Right atrium auricular region (tissue), 2 donors: ENCODE data around the gene PAX2. TPM values are rescaled to one million over a fixed set of nuclear protein-coding genes. Genes with fewer than 3 reads are reported as not detected.
"Not testable (repeated sequence)": the region's sequence is repeated elsewhere in the genome, so short reads cannot be mapped to it uniquely, and the experiment has no call there.

ENCODE experiments used
- DNase-seq: peaks from one replicate; pipeline ENCODE4 v3.0.0-alpha.2; 2019; ENCODE audit warnings: low spot score
- H3K27ac ChIP-seq, 2 donors: fragments of 200-600 bp; sonication (generic); 1 replicate in 1 of 2; 2 replicates in 1 of 2; pipeline ENCODE4 v1.5.1; 2016 to 2019
- H3K27me3 ChIP-seq, 2 donors: fragments of 200-600 bp; sonication (generic); one replicate each; pipeline versions ENCODE4 v1.5.1 to v1.6.0; 2017 to 2019
- H3K36me3 ChIP-seq: fragments of 200-600 bp; sonication (generic); one replicate; pipeline ENCODE4 v1.5.1; 2016
- H3K4me1 ChIP-seq, 2 donors: fragments of 200-600 bp; sonication (generic); one replicate each; pipeline versions ENCODE4 v1.5.1 to v1.6.0; 2017 to 2019
- H3K4me3 ChIP-seq, 2 donors: fragments of 200-600 bp; sonication (generic); 1 replicate in 1 of 2; 2 replicates in 1 of 2; pipeline ENCODE4 v1.5.1; 2017 to 2019; ENCODE audit warnings: mild to moderate bottlenecking in 1 of 2, moderate library complexity in 1 of 2
- H3K9me3 ChIP-seq, 2 donors: fragments of 200-600 bp; sonication (generic); one replicate each; pipeline ENCODE4 v1.5.1; 2019
- CTCF ChIP-seq, 2 donors: fragments of 200-600 bp; sonication (generic); IDR thresholded peaks; one replicate each; pipeline ENCODE4 v1.5.1; 2019; ENCODE audit warnings: antibody characterized with exemption in 2 of 2
- total RNA-seq, 2 donors: library from RNA; depleted of rRNA; stranded (reverse); fragments of >200 nt; gene quantifications; one replicate each; pipeline ENCODE4 v1.1.0, GENCODE V29; 2016

Gene PAX2
- total RNA-seq, result not detected

DNA sequence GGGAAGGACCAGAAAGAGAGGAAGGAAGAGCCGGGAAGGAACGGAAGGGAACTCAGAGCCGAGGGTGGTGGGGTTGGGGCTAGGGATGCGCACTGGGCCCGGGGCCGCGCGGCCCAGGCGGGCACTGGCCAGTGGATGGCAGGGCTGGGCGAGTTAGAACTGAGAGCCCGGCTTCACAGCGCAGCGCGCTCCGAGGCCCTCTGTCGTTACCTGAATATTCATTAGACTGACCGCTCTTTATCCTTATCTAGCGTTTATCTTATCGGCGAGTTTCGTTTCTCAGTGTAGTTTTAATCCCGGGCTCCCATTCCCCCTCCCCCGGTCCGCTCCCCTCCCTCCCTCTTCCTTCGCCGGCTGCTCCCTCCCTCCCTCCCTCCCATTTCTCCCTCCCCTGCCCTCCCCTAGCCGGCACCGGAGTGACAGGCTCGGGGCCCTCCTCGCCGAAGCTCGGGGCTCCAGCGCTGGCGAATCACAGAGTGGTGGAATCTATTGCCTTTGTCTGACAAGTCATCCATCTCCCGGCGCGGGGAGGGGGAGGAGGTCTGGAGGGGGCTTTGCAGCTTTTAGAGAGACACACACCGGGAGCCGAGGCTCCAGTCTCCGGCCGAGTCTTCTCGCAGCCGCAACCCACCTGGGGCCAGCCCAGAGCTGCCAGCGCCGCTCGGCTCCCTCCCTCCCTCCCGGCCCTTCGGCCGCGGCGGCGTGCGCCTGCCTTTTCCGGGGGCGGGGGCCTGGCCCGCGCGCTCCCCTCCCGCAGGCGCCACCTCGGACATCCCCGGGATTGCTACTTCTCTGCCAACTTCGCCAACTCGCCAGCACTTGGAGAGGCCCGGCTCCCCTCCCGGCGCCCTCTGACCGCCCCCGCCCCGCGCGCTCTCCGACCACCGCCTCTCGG, at the start of gene PAX2:
Gene PAX2, plus strand, starts transcription at position 596 of the 895 bp plus-strand sequence. CDS start 679 bp downstream, outside the sequence.
- Histone ChIP-seq H3K4me1 (peaks cover 0 to 75% of the 10 kb centered on the region in 2 donors), H3K36me3 (no peaks in the 10 kb centered on the region), H3K9me3 (no peaks in the 10 kb centered on the region), H3K27ac (no peak within 1 kb of the TSS), H3K27me3 (peaks cover 83 to 92% of the 10 kb centered on the region in 2 donors), H3K4me3 (peak within 1 kb of the TSS in 1 of 2 donors; percentile 42)
- TF ChIP-seq CTCF (IDR thresholded peaks at IDR 0.05), result no peak
- DNase-seq, result no peak

DNA sequence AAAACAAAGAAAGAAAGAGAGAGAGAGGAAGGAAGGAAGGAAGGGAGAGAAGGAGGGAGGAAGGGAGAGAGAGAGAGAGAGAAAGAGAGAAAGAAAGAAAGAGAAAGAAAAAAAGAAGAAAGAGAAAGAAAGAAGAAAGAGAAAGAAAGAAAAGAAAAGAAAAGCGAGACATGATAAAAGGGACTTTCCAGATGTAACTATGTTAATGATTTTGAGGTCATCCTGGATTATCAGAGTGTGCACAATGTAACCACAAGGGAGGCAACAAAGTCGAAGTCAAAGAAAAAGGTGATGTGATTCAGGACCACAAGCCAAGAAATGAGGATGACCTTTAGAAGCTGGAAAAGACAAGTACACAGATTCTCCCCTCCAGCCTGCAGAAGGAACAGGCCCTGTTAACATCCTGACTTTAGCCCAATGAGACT, 48.9 kb upstream of the PAX2 start:
- TF ChIP-seq CTCF (IDR thresholded peaks at IDR 0.05), result no peak
- Histone ChIP-seq H3K9me3 (no peaks in the 10 kb centered on the region), H3K27ac (no peak overlapping the region), H3K4me3 (no peak overlapping the region), H3K36me3 (no peaks in the 10 kb centered on the region), H3K4me1 (no peaks in the 10 kb centered on the region), H3K27me3 (no peaks in the 10 kb centered on the region)
- DNase-seq, result no peak

GRCh38 chr10:100697070-100697469, 48.3 kb upstream of the PAX2 start:
- Histone ChIP-seq H3K36me3 (no peaks in the 10 kb centered on the region), H3K4me1 (no peaks in the 10 kb centered on the region), H3K9me3 (no peaks in the 10 kb centered on the region), H3K27me3 (no peaks in the 10 kb centered on the region), H3K27ac (no peak overlapping the region), H3K4me3 (no peak overlapping the region)
- DNase-seq, result no peak
- no peak for TF ChIP-seq CTCF (IDR thresholded peaks at IDR 0.05)

DNA sequence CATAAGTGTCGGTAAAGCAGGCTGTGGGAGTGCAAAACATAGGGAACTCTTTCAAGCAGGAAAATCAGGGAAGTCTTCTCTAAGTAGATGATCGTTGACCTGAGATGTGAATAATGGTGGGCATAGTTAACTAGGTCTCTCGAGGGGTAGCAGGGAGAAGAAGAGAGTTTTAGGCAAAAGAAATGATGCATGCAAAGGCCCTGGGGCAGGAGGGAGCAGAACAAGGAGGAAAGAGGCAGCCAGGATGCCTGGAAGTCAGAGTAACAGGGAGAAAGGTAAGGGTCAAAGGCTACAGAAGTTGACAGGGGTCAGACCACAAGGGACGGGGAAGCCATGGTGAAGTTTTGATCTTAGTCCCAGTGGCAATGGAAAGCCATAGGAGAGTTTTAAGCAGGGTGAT, 47.8 kb upstream of the PAX2 start:
- H3K27me3 ChIP-seq, result no peaks in the 10 kb centered on the region
- no peaks in the 10 kb centered on the region for H3K36me3 ChIP-seq
- H3K4me1 ChIP-seq, result no peaks in the 10 kb centered on the region
- no peaks in the 10 kb centered on the region for H3K9me3 ChIP-seq
- H3K27ac ChIP-seq, result no peak overlapping the region
- no peak for TF ChIP-seq CTCF (IDR thresholded peaks at IDR 0.05)
- H3K4me3 ChIP-seq, result no peak overlapping the region
- DNase-seq, result no peak

DNA sequence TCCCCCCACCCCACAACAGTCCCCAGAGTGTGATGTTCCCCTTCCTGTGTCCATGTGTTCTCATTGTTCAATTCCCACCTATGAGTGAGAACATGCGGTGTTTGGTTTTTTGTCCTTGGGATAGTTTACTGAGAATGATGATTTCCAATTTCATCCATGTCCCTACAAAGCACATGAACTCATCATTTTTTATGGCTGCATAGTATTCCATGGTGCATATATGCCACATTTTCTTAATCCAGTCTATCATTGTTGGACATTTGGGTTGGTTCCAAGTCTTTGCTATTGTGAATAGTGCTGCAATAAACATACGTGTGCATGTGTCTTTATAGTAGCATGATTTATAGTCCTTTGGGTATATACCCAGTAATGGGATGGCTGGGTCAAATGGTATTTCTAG, 43.7 kb upstream of the PAX2 start:
- H3K27me3 ChIP-seq, H3K9me3 ChIP-seq, H3K36me3 ChIP-seq, DNase-seq, H3K27ac ChIP-seq, H3K4me1 ChIP-seq, H3K4me3 ChIP-seq: not testable (repeated sequence)

DNA sequence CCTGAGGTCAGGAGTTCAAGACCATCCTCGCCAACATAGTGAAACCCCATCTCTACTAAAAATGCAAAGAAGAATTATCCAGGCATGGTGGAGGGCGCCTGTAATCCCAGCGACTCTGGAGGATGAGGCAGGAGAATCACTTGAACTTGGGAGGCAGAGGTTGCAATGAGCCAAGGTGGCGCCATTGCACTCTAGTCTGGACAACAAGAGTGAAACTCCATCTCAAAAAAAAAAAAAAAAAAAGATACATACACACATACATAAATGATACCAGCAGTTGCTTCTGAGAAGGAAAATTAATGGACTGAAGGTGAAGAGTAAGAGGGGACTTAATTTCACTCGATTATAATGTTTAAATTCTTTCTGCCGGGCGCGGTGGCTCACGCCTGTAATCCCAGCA, 40.2 kb upstream of the PAX2 start:
- Histone ChIP-seq H3K27ac (no peak overlapping the region), H3K4me1 (peaks cover 0 to 6% of the 10 kb centered on the region in 2 donors), H3K9me3 (no peaks in the 10 kb centered on the region), H3K36me3 (no peaks in the 10 kb centered on the region), H3K4me3 (no peak overlapping the region), H3K27me3 (peaks cover 0 to 9% of the 10 kb centered on the region in 2 donors)
- no peak for TF ChIP-seq CTCF (IDR thresholded peaks at IDR 0.05)
- no peak for DNase-seq
